Suppressor macrophage treated with lipopolysaccharide for 1 hour (primary cell): ENCODE measurements around the gene C19orf85.

Source experiments
- DNase-seq, 3 donors: peaks; one replicate each; pipeline ENCODE4 v3.0.0-alpha.2; 2020 to 2022

The C19orf85 gene

GRCh38 chr19:55474269-55475265, 10.0 kb upstream of the C19orf85 start:
- no peak for DNase-seq

- DNase-seq, result no peak
These were observed 8.9 kb upstream of the C19orf85 start for GRCh38 chr19:55473225-55474012.

GRCh38 chr19:55472463-55472862, 7.9 kb upstream of the C19orf85 start:
- no peak for DNase-seq

- no peak for DNase-seq
These were observed 6.7 kb upstream of the C19orf85 start for GRCh38 chr19:55471266-55471665.

GRCh38 chr19:55468054-55468393, 3.5 kb upstream of the C19orf85 start:
- no peak for DNase-seq

- DNase-seq, result peak; percentile 59 to 84 (median 73)
These were observed 2.9 kb upstream of the C19orf85 start for GRCh38 chr19:55467236-55468053.

- DNase-seq, result no peak
These were observed 1.7 kb upstream of the C19orf85 start for GRCh38 chr19:55466241-55466614.

GRCh38 chr19:55465460-55466240, 1.1 kb upstream of the C19orf85 start:
- DNase-seq, result no peak

GRCh38 chr19:55464039-55464661, 401 bp downstream of the C19orf85 start:
- no peak for DNase-seq

GRCh38 chr19:55463583-55464031, 944 bp downstream of the C19orf85 start:
- DNase-seq, result no peak

- no peak for DNase-seq
These were observed 1.8 kb downstream of the C19orf85 start for GRCh38 chr19:55462722-55463121.

- peak; percentile 37 to 42 (median 38) for DNase-seq
These were observed 2.5 kb downstream of the C19orf85 start for GRCh38 chr19:55461974-55462626.

- peak; percentile 100 for DNase-seq
These were observed 3.1 kb downstream of the C19orf85 start, which contains the start of gene ISOC2 for GRCh38 chr19:55461259-55461973. Gene ISOC2 (minus strand): TSS chr19:55461642. CDS start chr19:55456486, 5,156 bp downstream.

- peak; percentile 63 to 78 (median 69) for DNase-seq
These were observed 3.8 kb downstream of the C19orf85 start for GRCh38 chr19:55460670-55461258.

- no peak for DNase-seq
These were observed 4.4 kb downstream of the C19orf85 start for GRCh38 chr19:55459950-55460657.

- DNase-seq, result no peak
These were observed 5.0 kb downstream of the C19orf85 start for GRCh38 chr19:55459551-55459949.

- DNase-seq, result no peak
These were observed 6.7 kb downstream of the C19orf85 start for GRCh38 chr19:55457683-55458457.

- DNase-seq, result no peak
These were observed 8.2 kb downstream of the C19orf85 start for GRCh38 chr19:55456347-55456746.
